K562 (cell line): Measurements from ENCODE around the gene PSMB2. TPM values are rescaled to one million over a fixed set of nuclear protein-coding genes. Genes with fewer than 3 reads are reported as not detected.

ENCODE experiments used
- ATAC-seq: fragments of 200-7000 bp; cut with Tn5 transposase; 3 replicates; pipeline ENCODE4 v1.9.1; 2020; ENCODE audit warnings: moderate library complexity
- BruUV-seq: library from RNA; stranded (reverse); fragments of 400-500 nt; replicated peaks from 2 replicates; lab custom pipeline; 2021; lab: Mats Ljungman, UMichigan
- CTCF ChIA-PET: fragments of 300-600 bp; formaldehyde crosslinking; extraction: SDS; loops from one replicate; lab custom pipeline; 2021; ENCODE audit warnings: low intra/inter-chr PET ratio; lab: Yijun Ruan, JAX
- POLR2A ChIA-PET: fragments of 300-600, 350-650 bp; sonication (Branson Sonifier 250); formaldehyde crosslinking; extraction: SDS; loops from one replicate; lab custom pipeline; 2021; ENCODE audit warnings: antibody characterized with exemption, inconsistent platforms; lab: Yijun Ruan, JAX
- DNase-seq, 4 experiments: peaks; one replicate each; pipeline versions ENCODE4 v3.0.0 to v3.0.0-alpha.2; 2011 to 2018; ENCODE audit warnings: low spot score in 3 of 4, mixed read lengths in 3 of 4; ENCODE audit errors: extremely low read depth in 1 of 4
- FAIRE-seq: peaks from 2 replicates; lab custom pipeline; 2011; peaks lifted over from hg19 to GRCh38; lab: Jason Lieb, UNC
- H2AFZ ChIP-seq: 2 replicates; pipeline ENCODE4 v1.6.0; 2011; ENCODE audit warnings: low read depth, low read length, control low read depth, inconsistent platforms
- H3K27ac ChIP-seq: fragments of 200-600 bp; 3 replicates; pipeline ENCODE4 v1.8.0; 2011; ENCODE audit warnings: low read depth, mild to moderate bottlenecking, control low read depth, inconsistent platforms, low read length, moderate library complexity, mixed read lengths; ENCODE audit errors: extremely low read depth
- H3K27me3 ChIP-seq, 2 experiments: fragments of 300-600 bp in 1 of 2; 2 replicates in 1 of 2; 3 replicates in 1 of 2; pipeline versions ENCODE4 v1.6.0 to v1.8.0; 2011; ENCODE audit warnings: inconsistent platforms in 2 of 2, low read length in 2 of 2, mild to moderate bottlenecking in 1 of 2, mixed read lengths in 1 of 2, moderate library complexity in 1 of 2; ENCODE audit not compliant: control insufficient read depth in 2 of 2, insufficient read depth in 2 of 2
- H3K36me3 ChIP-seq: fragments of 300-600 bp; 3 replicates; pipeline ENCODE4 v1.8.0; 2011; ENCODE audit warnings: mild to moderate bottlenecking, low read length, inconsistent platforms; ENCODE audit not compliant: control insufficient read depth, insufficient read depth
- H3K4me1 ChIP-seq, 2 experiments: fragments of 200-600 bp in 1 of 2; replicated peaks in 1 of 2; 2 replicates in 1 of 2; 3 replicates in 1 of 2; pipeline versions ENCODE4 v1.5.1 to v1.8.0; 2011; ENCODE audit warnings: inconsistent platforms in 2 of 2, low read length in 2 of 2, mild to moderate bottlenecking in 1 of 2, mixed read lengths in 1 of 2, moderate library complexity in 1 of 2; ENCODE audit not compliant: control insufficient read depth in 2 of 2, insufficient read depth in 2 of 2
- H3K4me2 ChIP-seq: 2 replicates; pipeline ENCODE4 v1.6.1; 2011; ENCODE audit warnings: low read length, control low read depth, inconsistent platforms, mixed read lengths; ENCODE audit not compliant: insufficient read depth
- H3K4me3 ChIP-seq: fragments of 200-600 bp; sonication (generic), shearing (Covaris generic); 2 replicates; pipeline ENCODE4 v1.5.1; 2016; ENCODE audit warnings: control low read depth, inconsistent platforms
- H3K79me2 ChIP-seq: fragments of 200-600 bp; 3 replicates; pipeline ENCODE4 v1.8.0; 2011; ENCODE audit warnings: low read length, inconsistent platforms; ENCODE audit not compliant: control insufficient read depth, insufficient read depth
- H3K9ac ChIP-seq, 2 experiments: 2 replicates each; pipeline versions ENCODE4 v1.6.0 to v1.6.1; 2011; ENCODE audit warnings: low read depth in 2 of 2, low read length in 2 of 2, control low read depth in 1 of 2, inconsistent platforms in 1 of 2, mild to moderate bottlenecking in 1 of 2, mixed read lengths in 1 of 2; ENCODE audit not compliant: insufficient read depth in 1 of 2
- H3K9me1 ChIP-seq: one replicate; pipeline ENCODE4 v1.6.0; 2011; ENCODE audit warnings: inconsistent platforms, mild to moderate bottlenecking, low read length, moderate library complexity; ENCODE audit not compliant: control insufficient read depth, insufficient read depth
- H3K9me3 ChIP-seq: replicated peaks from 2 replicates; pipeline ENCODE4 v1.5.1; 2011; ENCODE audit warnings: low read depth, low read length, inconsistent platforms; ENCODE audit not compliant: control insufficient read depth, insufficient read depth
- H4K20me1 ChIP-seq: replicated peaks from 2 replicates; pipeline ENCODE4 v1.6.1; 2011; ENCODE audit warnings: low read length, inconsistent platforms, mixed read lengths; ENCODE audit not compliant: control insufficient read depth, insufficient read depth
- C11orf30 ChIP-seq: fragments of 450-650 bp; IDR thresholded peaks from 2 replicates; pipeline ENCODE4 v1.6.1; 2016; ENCODE audit warnings: low read depth, mild to moderate bottlenecking
- CBFA2T2 ChIP-seq: fragments of 450-650 bp; conservative IDR thresholded peaks from 2 replicates; pipeline ENCODE4 v1.6.1; 2017; ENCODE audit warnings: mild to moderate bottlenecking
- EZH2 ChIP-seq: IDR thresholded peaks from 2 replicates; pipeline ENCODE4 v1.6.1; 2012; ENCODE audit warnings: low read depth, mild to moderate bottlenecking, inconsistent platforms, low read length, borderline replicate concordance
- MAFK ChIP-seq: IDR thresholded peaks from 2 replicates; pipeline ENCODE4 v1.6.1; 2011; ENCODE audit warnings: low read length, improper control_type of control experiment
- PKNOX1 ChIP-seq: fragments of 450-650 bp; IDR thresholded peaks from 2 replicates; pipeline ENCODE4 v1.6.1; 2016
- POLR2AphosphoS5 ChIP-seq: IDR thresholded peaks from 2 replicates; pipeline ENCODE4 v1.6.1; 2011; ENCODE audit warnings: mild to moderate bottlenecking, low read depth, low read length, moderate library complexity; ENCODE audit not compliant: control insufficient read depth, insufficient read depth
- TAL1 ChIP-seq: fragments of 450-650 bp; IDR thresholded peaks from 2 replicates; pipeline ENCODE4 v1.6.1; 2016; ENCODE audit warnings: mild to moderate bottlenecking
- TCF3 ChIP-seq: sonication (generic); formaldehyde crosslinking; IDR thresholded peaks from 2 replicates; pipeline ENCODE4 v1.4.0; 2020; ENCODE audit warnings: mild to moderate bottlenecking, missing genetic modification reagents
- TSC22D4 ChIP-seq: fragments of 450-650 bp; IDR thresholded peaks from 2 replicates; pipeline ENCODE4 v1.6.1; 2016; ENCODE audit warnings: missing genetic modification characterization, missing biosample characterization, control low read depth
- ZNF316 ChIP-seq: fragments of 450-650 bp; IDR thresholded peaks from 2 replicates; pipeline ENCODE4 v1.6.1; 2016
- ZNF592 ChIP-seq: fragments of 450-650 bp; IDR thresholded peaks from 2 replicates; pipeline ENCODE4 v1.6.1; 2017; ENCODE audit warnings: antibody characterized with exemption, mild to moderate bottlenecking
- WGBS: fragments of 100-300 bp; shearing (Covaris generic); methylation state at CpG from one replicate; pipeline ENCODE4 v1.1.6; 2016; ENCODE audit warnings: low coverage, mixed read lengths; ENCODE audit not compliant: insufficient coverage; ENCODE audit errors: missing lambda C conversion rate; 5-methylcytosine and 5-hydroxymethylcytosine counted together
- in situ Hi-C: fragments of 300-500 bp; cut with MboI; formaldehyde crosslinking; loops from 4 replicates; pipeline ENCODE4 v1.15.0; 2018; ENCODE audit warnings: inconsistent platforms, mixed read lengths
- intact Hi-C: fragments of 100-400 bp; cut with micrococcal nuclease; formaldehyde crosslinking; loops from 2 replicates; pipeline ENCODE4 v1.14.2; 2022
- polyA plus RNA-seq, 8 experiments: library from polyadenylated mRNA; depleted of rRNA in 4 of 8; stranded (reverse) in 5 of 8; unstranded in 3 of 8; fragments of >200 nt; fragmentation: Nextera tagmentation in 2 of 8; fragmentation: Illumina TruSeq in 1 of 8; extraction: Ambion mirVana in 2 of 8; extraction: Trizol in 1 of 8; gene quantifications; 2 replicates each; pipeline versions ENCODE4 v1.2.1 to v1.2.3, GENCODE V29; 2011 to 2014; ENCODE audit warnings: inconsistent platforms in 1 of 8, missing spikeins in 1 of 8
- total RNA-seq, 7 experiments: library from RNA; depleted of rRNA in 6 of 7; stranded (reverse); fragments of >200 nt in 6 of 7; fragmentation: Illumina TruSeq in 2 of 7; extraction: Trizol in 2 of 7; gene quantifications; 2 replicates each; pipeline versions ENCODE4 v1.2.1 to v1.2.3, GENCODE V29; 2011 to 2021; ENCODE audit warnings: low replicate concordance in 1 of 7
- TF ChIP-seq, protein P1 (sequence below), 2 experiments: IDR thresholded peaks in 1 of 2; conservative IDR thresholded peaks in 1 of 2; 2 replicates each; pipeline ENCODE4 v1.6.1; 2016; ENCODE audit warnings: low read depth in 2 of 2, mild to moderate bottlenecking in 1 of 2, missing compliant biosample characterization in 1 of 2, missing genetic modification characterization in 1 of 2, moderate library complexity in 1 of 2

Gene PSMB2
- total and polyA plus RNA-seq, 9 of the 15 experiments (the other 6 are each of a cell fraction or from before 2014, with no cell fraction given): 71.7 to 543 (median 165) TPM

DNA sequence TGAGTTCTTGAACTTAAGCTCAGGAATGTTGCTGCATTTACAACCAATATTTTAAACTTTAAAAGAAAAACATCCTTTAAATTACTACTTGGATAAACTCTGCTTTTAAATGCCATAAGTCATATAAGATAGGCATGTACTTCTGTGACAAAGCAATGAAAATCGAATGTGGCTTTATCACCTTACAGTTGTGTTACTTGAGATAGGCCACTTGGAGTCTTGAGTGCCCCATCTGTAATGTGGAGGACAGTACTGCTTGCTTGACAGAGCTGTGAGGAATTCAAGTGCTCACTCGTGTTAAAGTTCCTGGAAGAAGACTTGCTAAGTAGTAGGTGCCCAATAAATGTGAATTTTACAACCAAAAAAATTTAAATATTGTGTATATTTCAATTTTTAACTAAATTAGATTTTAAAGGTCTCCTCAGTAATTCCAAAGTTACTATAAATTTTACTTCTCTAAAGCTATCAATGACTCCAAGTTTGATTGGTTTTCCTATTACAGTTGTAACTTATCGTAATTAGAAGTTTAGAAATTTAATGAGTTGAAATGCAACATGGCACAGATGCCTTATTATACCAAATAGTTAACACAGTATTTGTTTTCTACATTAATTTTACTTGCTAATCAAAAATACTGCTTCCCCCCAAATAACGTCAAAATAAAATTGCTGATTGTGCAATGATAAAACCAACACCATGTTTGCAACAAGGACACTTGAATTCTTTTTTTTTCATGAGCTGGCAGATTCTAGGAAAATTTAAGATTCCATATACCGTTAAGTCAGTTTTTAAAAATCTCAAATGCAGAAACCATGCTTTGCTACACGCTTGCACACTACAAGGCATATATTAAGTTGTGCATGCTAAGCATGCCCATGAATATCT, 21.8 kb downstream of the PSMB2 start:
- intact Hi-C loops: no loop called here
- peak in 3 of 4 experiments; percentile 42 to 71 (median 61) for DNase-seq
- peak; percentile 78 for FAIRE-seq
- peak; percentile 91 for ATAC-seq
- Histone ChIP-seq H3K36me3 (peaks cover 89% of the 10 kb centered on the region), H4K20me1 (peaks cover 9% of the 10 kb centered on the region; the same call in 1 of the 2 replicates), H2AFZ (no peak overlapping the region), H3K27ac (peak overlapping the region; percentile 6; the same call in 1 of the 3 replicates), H3K4me3 (no peak overlapping the region), H3K9me1 (no peaks in the 10 kb centered on the region), H3K4me2 (no peak overlapping the region), H3K9ac (no peak overlapping the region), H3K27me3 (no peaks in the 10 kb centered on the region), H3K4me1 (peaks cover 0 to 5% of the 10 kb centered on the region in 2 experiments; a peak in 3 of 5 replicates), H3K79me2 (peaks cover 94% of the 10 kb centered on the region), H3K9me3 (no peaks in the 10 kb centered on the region)
- CTCF ChIA-PET: interaction anchor here (0.7 kb wide), 1 partner anchor 723 kb away, joined by 3 read pairs; no protein-coding TSS in a partner anchor
- WGBS: 62% methylated on average over 6 of the region's 6 CpGs
- in situ Hi-C loops: no loop called here
- POLR2A ChIA-PET: interaction anchor here (0.7 to 2.8 kb wide), 10 partner anchors 9 to 149 kb away, joined by 3 to 14 read pairs (median 4); no protein-coding TSS in a partner anchor
- BruUV-seq: no TSS peak
- TF ChIP-seq, protein P1, sequence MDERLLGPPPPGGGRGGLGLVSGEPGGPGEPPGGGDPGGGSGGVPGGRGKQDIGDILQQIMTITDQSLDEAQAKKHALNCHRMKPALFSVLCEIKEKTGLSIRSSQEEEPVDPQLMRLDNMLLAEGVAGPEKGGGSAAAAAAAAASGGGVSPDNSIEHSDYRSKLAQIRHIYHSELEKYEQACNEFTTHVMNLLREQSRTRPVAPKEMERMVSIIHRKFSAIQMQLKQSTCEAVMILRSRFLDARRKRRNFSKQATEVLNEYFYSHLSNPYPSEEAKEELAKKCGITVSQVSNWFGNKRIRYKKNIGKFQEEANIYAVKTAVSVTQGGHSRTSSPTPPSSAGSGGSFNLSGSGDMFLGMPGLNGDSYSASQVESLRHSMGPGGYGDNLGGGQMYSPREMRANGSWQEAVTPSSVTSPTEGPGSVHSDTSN (CRISPR knock-in tag; IDR thresholded peaks at IDR 0.05; ENCODE audit: low read depth): no peak
- TF ChIP-seq, protein P1 (tag; conservative IDR thresholded peaks at IDR 0.05; ENCODE audit: low read depth): peak; percentile 25; the same call in 1 of the 2 replicates
- TF ChIP-seq CBFA2T2 (peak; percentile 43), TAL1 (peak; percentile 49), ZNF316 (peak; percentile 96), MAFK (peak; percentile 78), TCF3 (CRISPR knock-in tag) (peak; percentile 60), C11orf30 (peak; percentile 89), EZH2 (no peak), ZNF592 (0 out of 2 replicates have a peak, but pooled peaks have one; percentile 20), PKNOX1 (peak; percentile 19; the same call in 1 of the 2 replicates), POLR2AphosphoS5 (0 out of 2 replicates have a peak, but pooled peaks have one; percentile 26), TSC22D4 (tag) (no peak)
